ENCODE measurements around the gene AKIRIN2.
A peak's percentile ranks its signal among the peaks of the same experiment; 100 is the strongest.
"Not testable (repeated sequence)": the region's sequence is repeated elsewhere in the genome, so short reads cannot be mapped to it uniquely, and the experiment has no call there.

Gene AKIRIN2

DNA sequence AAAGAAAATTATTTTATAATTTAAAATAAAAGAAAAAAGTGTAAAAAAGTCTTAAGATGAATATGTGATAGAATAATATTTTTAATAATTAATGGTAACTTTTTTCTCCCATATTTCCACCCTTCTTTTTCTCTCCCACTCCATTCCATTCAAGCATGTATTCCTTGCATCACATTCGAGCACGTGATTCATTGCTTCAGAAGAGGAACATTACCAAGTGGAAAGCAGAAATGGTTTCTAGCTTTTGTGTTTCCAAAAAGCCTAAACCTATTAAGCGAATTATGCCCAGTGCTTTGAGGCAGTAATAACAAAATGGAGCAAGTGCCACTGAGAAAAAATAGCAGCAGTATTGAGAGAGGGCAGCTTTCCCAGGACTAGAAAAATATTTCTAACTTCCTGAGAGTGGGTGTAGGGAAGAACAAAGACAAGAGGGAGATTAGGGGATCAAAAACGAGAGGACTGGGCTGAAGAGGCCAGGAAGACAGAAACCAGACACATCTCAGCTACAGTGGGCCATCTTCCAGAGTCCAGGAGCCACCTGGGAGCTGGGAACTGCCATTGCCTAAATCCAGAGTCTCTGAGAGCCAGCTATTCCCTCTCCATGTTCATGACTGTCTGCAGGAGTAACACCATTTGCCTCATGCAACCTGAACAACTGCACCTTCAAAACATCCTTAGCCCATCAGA, 15.0 kb upstream of the AKIRIN2 start:
- no peak for DNase-seq

- DNase-seq: no peak
These were observed 12.2 kb upstream of the AKIRIN2 start for GRCh38 chr6:87714093-87714842.

GRCh38 chr6:87712713-87713112, 10.7 kb upstream of the AKIRIN2 start:
- DNase-seq: not testable (repeated sequence)

GRCh38 chr6:87710090-87710489, 8.1 kb upstream of the AKIRIN2 start:
- no peak for DNase-seq

DNA sequence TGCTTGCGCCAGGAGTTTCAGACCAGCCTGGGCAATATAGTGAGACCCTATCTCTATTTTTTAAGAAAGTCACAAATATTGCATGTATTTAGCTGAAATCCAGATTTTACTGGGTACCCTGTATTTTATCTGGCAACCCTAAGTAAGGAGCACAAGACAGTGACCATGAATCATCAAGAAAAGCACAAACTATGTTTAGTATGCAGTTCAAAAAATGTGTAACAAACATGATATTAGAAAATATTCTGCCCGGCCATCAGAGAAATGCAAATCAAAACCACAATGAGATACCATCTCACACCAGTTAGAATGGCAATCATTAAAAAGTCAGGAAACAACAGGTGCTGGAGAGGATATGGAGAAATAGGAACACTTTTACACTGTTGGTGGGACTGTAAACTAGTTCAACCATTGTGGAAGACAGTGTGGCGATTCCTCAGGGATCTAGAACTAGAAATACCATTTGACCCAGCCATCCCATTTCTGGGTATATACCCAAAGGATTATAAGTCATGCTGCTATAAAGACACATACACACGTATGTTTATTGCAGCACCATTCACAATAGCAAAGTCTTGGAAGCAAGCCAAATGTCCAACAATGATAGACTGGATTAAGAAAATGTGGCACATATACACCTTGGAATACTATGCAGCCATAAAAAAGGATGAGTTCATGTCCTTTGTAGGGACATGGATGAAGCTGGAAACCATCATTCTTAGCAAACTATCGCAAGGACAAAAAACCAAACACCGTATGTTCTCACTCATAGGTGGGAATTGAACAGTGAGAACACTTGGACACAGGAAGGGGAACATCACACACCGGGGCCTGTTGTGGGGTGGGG, 6.8 kb upstream of the AKIRIN2 start:
- DNase-seq: not testable (repeated sequence)

- no peak for DNase-seq
These were observed 4.3 kb upstream of the AKIRIN2 start for GRCh38 chr6:87706187-87706966.

- DNase-seq: peak; percentile 63
These were observed 3.1 kb upstream of the AKIRIN2 start for GRCh38 chr6:87705070-87705691.

DNA sequence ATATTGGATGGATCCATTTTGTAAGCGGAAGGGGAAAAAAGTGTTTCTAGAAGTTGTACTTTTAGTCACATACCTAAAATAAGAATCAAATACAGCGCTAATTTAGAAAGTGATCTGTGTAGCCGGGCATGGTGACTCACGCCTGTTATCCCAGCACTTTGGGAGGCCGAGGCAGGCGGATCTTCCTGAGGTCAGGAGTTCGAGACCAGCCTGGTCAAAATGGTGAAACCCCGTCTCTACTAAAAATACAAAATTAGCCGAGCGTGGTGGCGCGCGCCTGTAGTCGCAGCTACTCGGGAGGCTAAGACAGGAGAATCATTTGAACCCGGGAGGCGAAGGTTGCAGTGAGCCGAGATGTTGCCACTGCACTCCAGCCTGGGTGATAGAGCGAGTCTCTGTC, 1.0 kb upstream of the AKIRIN2 start:
- DNase-seq: not testable (repeated sequence)

DNA sequence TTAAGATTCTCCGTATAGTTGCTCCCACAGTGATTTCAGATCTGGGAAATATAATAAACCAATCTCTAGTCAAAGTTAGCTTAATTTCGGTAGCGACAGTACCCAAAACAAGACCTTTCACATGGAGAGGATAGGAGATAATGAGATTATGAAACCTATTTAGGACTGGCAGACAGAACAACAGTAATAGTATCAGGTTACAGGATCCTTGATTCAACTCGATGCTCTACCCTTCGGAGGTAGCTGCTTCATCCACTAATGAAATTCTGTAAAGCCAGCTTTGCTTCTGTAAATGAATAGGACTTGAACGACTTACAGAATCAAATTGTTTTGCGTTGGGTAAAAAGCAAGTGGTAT, 534 bp upstream of the AKIRIN2 start:
- no peak for DNase-seq

DNA sequence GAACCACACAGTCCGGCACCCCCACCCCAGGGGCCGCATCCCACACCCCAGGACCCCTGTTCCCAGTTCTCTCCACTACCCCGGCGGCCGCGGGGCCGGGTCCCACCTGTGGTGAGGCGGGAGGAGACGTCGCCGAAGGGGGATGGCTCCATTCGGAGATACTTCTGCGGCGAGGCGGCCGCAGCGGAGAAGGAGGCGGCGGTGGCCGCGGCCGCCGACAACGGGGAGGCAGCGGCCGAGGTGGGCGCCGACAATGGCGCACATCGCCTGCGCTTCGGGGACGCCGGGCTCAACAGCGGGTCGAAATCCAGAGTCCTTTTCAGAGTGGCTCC, 723 bp downstream of the AKIRIN2 start:
- DNase-seq: peak; percentile 39

- peak; percentile 49 for DNase-seq
These were observed 1.4 kb downstream of the AKIRIN2 start for GRCh38 chr6:87700397-87701343.

DNA sequence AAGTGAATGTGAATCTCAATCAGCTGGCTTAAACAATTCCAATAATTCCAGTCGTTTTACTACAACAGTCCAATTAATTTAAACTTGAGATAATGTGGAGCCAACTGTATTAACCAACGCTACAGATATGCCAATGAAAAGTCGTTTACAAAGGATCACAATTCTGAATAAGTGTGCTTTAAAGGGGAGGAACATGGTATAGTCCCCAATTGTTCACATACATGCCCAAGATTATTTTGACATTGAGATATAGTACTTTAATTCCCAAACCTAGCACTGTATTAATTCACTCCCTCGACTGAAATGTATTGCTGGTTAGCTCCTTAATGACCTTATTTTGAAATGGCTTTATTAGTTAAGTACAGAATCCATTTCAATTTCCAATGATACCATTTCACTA, 2.5 kb downstream of the AKIRIN2 start:
- no peak for DNase-seq

DNA sequence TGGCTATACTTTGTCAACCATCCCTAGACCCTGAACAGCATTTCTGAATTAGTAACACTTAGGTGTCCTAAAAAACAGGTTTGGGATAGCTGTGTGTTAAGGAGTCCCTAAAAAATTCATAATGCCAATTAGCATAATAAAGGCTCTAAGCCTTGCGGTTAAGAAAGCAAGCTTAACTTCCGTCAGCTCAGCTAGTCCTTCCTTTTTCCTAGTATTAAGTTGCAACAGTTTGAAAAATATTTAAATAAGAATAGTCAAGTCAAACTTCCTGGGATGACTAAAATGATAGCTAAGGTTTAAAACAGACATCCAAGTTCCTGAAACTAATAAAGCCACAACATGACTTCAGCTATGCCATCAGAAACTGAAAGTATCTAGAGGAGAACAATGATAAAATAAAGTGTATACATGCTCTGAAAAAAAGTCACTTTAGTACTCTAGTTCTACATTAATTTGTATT, 3.5 kb downstream of the AKIRIN2 start:
- DNase-seq: no peak

DNA sequence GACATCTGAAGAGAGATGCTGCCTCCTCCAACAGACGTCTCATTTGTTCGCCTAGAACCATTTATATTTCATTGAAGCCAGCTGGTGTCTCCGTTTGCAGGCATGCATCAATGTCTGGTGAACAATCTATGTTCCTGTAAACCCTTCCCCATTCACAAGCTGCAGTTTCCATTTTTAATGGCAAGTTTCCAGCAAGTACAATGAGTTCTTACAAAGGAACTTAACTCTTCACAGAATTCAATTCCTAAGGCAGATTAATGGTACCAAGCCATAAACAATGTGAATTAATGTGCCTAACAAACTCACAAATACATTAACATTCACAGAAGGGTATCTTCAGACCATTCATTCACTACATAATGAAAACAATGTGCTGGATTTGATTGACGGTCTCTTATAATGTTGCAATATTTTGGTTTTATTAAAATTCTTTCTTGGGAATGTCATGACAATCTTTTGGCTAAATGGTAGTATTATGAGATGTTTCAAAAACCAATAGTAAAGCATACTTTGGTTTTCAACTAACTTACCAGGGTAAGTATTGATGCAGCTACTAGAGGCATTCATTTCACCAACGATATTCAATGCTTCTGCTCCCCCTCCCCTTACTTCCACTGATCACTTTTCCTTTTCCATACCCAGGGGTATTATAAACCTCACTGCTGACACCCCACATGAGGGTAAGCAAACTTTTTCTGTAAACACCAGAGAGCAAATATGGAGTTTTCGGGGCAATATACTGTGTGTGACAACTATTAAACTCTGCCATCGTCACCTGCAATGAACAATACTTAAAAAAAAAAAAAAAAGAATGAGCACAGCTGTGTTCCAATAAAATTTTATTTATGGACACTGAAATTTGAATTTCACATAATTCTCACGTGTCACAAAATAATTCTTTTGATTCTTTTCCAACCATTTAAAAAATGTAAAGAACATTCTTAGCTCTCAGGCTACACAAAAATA, 4.2 kb downstream of the AKIRIN2 start:
- DNase-seq: no peak

DNA sequence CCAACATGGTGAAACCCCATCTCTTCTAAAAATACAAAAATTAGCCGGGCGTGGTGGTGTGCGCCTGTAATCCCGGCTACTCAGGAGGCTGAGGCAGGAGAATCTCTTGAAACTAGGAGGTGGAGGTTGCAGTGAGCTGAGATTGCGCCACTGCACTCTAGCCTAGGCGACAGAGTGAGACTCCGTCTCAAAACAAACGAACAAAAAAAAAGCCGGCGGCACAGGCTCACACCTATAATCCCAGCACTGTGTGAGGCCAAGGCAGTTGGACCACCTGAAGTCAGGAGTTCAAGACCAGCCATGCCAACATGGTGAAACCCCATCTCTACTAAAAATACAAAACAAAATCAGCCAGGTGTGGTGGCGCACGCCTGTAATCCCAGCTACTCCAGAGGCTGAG, 5.2 kb downstream of the AKIRIN2 start:
- not testable (repeated sequence) for DNase-seq

- no peak for DNase-seq
These were observed 9.9 kb downstream of the AKIRIN2 start for GRCh38 chr6:87692086-87692485.

DNA sequence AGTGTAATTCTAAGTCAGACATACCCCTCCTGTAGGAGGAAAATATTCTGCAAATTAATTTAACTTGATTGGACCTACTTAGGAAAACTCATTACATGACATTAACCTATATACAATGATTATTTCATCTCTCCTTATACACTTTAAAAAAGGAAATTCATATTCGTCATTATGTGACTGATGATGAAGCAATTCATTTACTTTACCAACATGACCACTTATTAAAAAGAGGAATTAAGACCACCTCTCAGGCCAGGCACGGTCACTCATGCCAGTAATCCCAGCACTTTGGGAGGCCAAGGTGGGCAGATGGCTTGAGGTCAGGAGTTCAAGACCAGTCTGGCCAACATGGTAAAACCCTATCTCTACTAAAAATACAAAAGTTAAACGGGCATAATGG, 11.6 kb downstream of the AKIRIN2 start:
- DNase-seq: no peak

DNA sequence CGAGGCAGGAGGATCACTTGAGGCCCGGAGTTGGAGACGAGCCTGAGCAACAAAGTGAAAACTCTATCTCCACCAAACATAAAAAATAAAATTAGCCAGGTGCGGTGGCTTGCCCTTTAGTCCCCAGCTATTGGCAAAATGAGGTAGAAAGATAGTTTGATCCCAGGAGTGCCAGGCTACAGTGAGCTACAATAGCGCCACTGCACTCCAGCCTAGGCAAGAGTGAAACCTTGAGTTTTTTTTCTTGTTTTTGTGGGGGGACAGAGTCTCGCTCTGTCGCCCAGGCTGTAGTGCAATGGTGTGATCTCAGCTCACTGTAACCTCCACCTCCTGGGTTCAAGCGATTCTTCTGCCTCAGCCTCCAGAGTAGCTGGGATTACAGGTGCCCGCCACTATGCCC, 14.1 kb downstream of the AKIRIN2 start:
- not testable (repeated sequence) for DNase-seq

GRCh38 chr6:87687296-87687695, 14.7 kb downstream of the AKIRIN2 start:
- no peak for DNase-seq

GRCh38 chr6:87686636-87687205, 15.3 kb downstream of the AKIRIN2 start:
- not testable (repeated sequence) for DNase-seq
